Measurements from ENCODE around the gene ST3GAL5. TPM values are rescaled to one million over a fixed set of nuclear protein-coding genes. Genes with fewer than 3 reads are reported as not detected.

The ST3GAL5 gene
- total RNA-seq, 1 donor from 2014 or later, result 27.3 TPM

DNA sequence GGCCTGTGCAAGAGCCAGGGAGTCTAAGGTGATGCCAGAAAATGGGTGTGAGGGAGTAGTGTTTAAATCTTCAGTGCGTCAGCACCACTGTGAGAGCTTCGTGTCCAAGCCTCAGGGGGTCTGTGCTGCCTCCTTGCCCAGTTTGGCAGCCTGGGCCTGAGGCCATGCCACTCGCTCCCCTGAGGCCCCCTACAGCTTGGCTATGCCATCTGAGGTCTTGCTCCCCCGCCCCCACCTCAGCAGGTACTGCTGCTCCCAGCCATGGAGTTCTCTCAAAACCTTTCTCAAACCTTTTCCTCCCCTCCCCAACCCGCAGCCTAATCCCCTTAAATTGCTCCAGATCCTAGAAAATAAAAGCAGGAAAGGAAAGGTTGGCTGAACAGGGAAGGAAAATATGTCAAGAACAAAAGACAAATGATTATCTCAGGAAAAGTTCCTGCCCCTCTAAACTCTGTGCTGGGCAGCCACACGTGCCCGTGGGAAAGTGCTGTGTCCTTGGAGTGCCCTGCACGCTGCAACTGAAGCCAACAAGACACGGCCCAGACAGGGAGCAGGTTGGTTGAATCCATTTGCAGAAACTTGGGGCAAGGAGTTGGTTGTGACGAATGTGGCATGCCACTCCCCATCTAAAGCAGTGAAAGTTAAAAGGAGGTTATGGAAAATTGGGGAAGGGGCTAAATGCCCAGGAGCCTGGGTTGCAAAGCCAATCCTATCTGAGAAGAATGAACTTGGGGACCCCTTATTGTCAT is 73.8 kb downstream of the ST3GAL5 start:
- DNase-seq (ENCODE audit: low spot score, unreplicated experiment), result no peak
- H3K4me3 Mint-ChIP-seq (ENCODE audit: low read depth), result no peak overlapping the region
- TF ChIP-seq, protein P1, sequence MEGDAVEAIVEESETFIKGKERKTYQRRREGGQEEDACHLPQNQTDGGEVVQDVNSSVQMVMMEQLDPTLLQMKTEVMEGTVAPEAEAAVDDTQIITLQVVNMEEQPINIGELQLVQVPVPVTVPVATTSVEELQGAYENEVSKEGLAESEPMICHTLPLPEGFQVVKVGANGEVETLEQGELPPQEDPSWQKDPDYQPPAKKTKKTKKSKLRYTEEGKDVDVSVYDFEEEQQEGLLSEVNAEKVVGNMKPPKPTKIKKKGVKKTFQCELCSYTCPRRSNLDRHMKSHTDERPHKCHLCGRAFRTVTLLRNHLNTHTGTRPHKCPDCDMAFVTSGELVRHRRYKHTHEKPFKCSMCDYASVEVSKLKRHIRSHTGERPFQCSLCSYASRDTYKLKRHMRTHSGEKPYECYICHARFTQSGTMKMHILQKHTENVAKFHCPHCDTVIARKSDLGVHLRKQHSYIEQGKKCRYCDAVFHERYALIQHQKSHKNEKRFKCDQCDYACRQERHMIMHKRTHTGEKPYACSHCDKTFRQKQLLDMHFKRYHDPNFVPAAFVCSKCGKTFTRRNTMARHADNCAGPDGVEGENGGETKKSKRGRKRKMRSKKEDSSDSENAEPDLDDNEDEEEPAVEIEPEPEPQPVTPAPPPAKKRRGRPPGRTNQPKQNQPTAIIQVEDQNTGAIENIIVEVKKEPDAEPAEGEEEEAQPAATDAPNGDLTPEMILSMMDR (IDR thresholded peaks at IDR 0.05; ENCODE audit: unreplicated experiment), result no peak
- H3K36me3 Mint-ChIP-seq (ENCODE audit: insufficient read depth), result no peaks in the 10 kb centered on the region
- peaks cover 19% of the 10 kb centered on the region for H3K27me3 Mint-ChIP-seq
- no peaks in the 10 kb centered on the region for H3K9me3 Mint-ChIP-seq (ENCODE audit: low read depth)
- peaks cover 3% of the 10 kb centered on the region for H3K4me1 Mint-ChIP-seq (ENCODE audit: low read depth)
- H3K27ac Mint-ChIP-seq, result no peak overlapping the region

- Mint-ChIP-seq H3K4me3 (ENCODE audit: low read depth) (no peak overlapping the region), H3K27ac (no peak overlapping the region), H3K9me3 (ENCODE audit: low read depth) (no peaks in the 10 kb centered on the region), H3K27me3 (peaks cover 17% of the 10 kb centered on the region), H3K4me1 (ENCODE audit: low read depth) (peaks cover 3% of the 10 kb centered on the region), H3K36me3 (ENCODE audit: insufficient read depth) (no peaks in the 10 kb centered on the region)
- peak; percentile 93 for DNase-seq (ENCODE audit: low spot score, unreplicated experiment)
- TF ChIP-seq, protein P1 (IDR thresholded peaks at IDR 0.05; ENCODE audit: unreplicated experiment), result peak; percentile 95
Observed at GRCh38 chr2:85813982-85814801, 74.6 kb downstream of the ST3GAL5 start.

- H3K27me3 Mint-ChIP-seq, result peaks cover 15% of the 10 kb centered on the region
- TF ChIP-seq, protein P1 (IDR thresholded peaks at IDR 0.05; ENCODE audit: unreplicated experiment), result no peak
- no peak overlapping the region for H3K4me3 Mint-ChIP-seq (ENCODE audit: low read depth)
- no peaks in the 10 kb centered on the region for H3K9me3 Mint-ChIP-seq (ENCODE audit: low read depth)
- peaks cover 3% of the 10 kb centered on the region for H3K4me1 Mint-ChIP-seq (ENCODE audit: low read depth)
- no peak for DNase-seq (ENCODE audit: low spot score, unreplicated experiment)
- no peaks in the 10 kb centered on the region for H3K36me3 Mint-ChIP-seq (ENCODE audit: insufficient read depth)
- no peak overlapping the region for H3K27ac Mint-ChIP-seq
Observed at GRCh38 chr2:85813211-85813981, 75.4 kb downstream of the ST3GAL5 start.

GRCh38 chr2:85812094-85812735 is 76.6 kb downstream of the ST3GAL5 start:
- H3K27ac Mint-ChIP-seq, result no peak overlapping the region
- peaks cover 9% of the 10 kb centered on the region for H3K27me3 Mint-ChIP-seq

More at GRCh38 chr2:85812094-85812735, 76.6 kb downstream of the ST3GAL5 start:
- TF ChIP-seq, protein P1 (IDR thresholded peaks at IDR 0.05; ENCODE audit: unreplicated experiment), result no peak
- no peaks in the 10 kb centered on the region for H3K9me3 Mint-ChIP-seq (ENCODE audit: low read depth)
- H3K4me1 Mint-ChIP-seq (ENCODE audit: low read depth), result peaks cover 3% of the 10 kb centered on the region
- no peak overlapping the region for H3K4me3 Mint-ChIP-seq (ENCODE audit: low read depth)
- no peak for DNase-seq (ENCODE audit: low spot score, unreplicated experiment)
- no peaks in the 10 kb centered on the region for H3K36me3 Mint-ChIP-seq (ENCODE audit: insufficient read depth)
